GM12878 (cell line): ENCODE measurements around the gene RAB34. TPM values are rescaled to one million over a fixed set of nuclear protein-coding genes. Genes with fewer than 3 reads are reported as not detected.

Experiments used
- BCL3 ChIP-seq: IDR thresholded peaks from 2 replicates; pipeline ENCODE4 v1.6.1; 2011; ENCODE audit warnings: borderline replicate concordance, low read depth, mild to moderate bottlenecking, moderate library complexity, low read length; ENCODE audit not compliant: insufficient read depth, poor library complexity, severe bottlenecking
- CEBPB ChIP-seq, 2 experiments: fragments of 150-350 bp in 1 of 2; IDR thresholded peaks; 2 replicates each; pipeline ENCODE4 v1.6.1; 2012 to 2014; ENCODE audit warnings: low read depth in 2 of 2, low read length in 2 of 2, borderline replicate concordance in 1 of 2, inconsistent platforms in 1 of 2
- DPF2 ChIP-seq: fragments of 450-650 bp; IDR thresholded peaks from 2 replicates; pipeline ENCODE4 v1.6.1; 2017; ENCODE audit warnings: mild to moderate bottlenecking
- EP300 ChIP-seq, 2 experiments: fragments of 150-350 bp in 1 of 2; IDR thresholded peaks; 2 replicates each; pipeline ENCODE4 v1.6.1; 2011 to 2012; ENCODE audit warnings: low read depth in 2 of 2, low read length in 2 of 2, borderline replicate concordance in 1 of 2, improper control_type of control experiment in 1 of 2, inconsistent platforms in 1 of 2; ENCODE audit not compliant: control insufficient read depth in 1 of 2
- HDAC2 ChIP-seq: fragments of 200-600 bp; sonication (generic); IDR thresholded peaks from 2 replicates; pipeline ENCODE4 v1.6.1; 2017
- IKZF1 ChIP-seq: fragments of 450-650 bp; conservative IDR thresholded peaks from 2 replicates; pipeline ENCODE4 v1.6.1; 2017; ENCODE audit warnings: antibody characterized with exemption, mild to moderate bottlenecking
- KLF5 ChIP-seq: fragments of 450-650 bp; IDR thresholded peaks from 2 replicates; pipeline ENCODE4 v1.6.1; 2014; ENCODE audit warnings: mild to moderate bottlenecking; ENCODE audit not compliant: partially characterized antibody
- MTA2 ChIP-seq: fragments of 450-650 bp; IDR thresholded peaks from 2 replicates; pipeline ENCODE4 v1.6.1; 2016; ENCODE audit warnings: low read depth, mild to moderate bottlenecking, moderate library complexity
- NFYB ChIP-seq: IDR thresholded peaks from 2 replicates; pipeline ENCODE4 v1.6.1; 2011; ENCODE audit warnings: low read depth, mild to moderate bottlenecking, low read length, improper control_type of control experiment, moderate library complexity; ENCODE audit not compliant: insufficient read depth
- PBX3 ChIP-seq: IDR thresholded peaks from 2 replicates; pipeline ENCODE4 v1.6.1; 2011; ENCODE audit warnings: mild to moderate bottlenecking, low read depth, low read length, moderate library complexity; ENCODE audit not compliant: insufficient replicate concordance
- POLR2A ChIP-seq: IDR thresholded peaks from 2 replicates; pipeline ENCODE4 v1.6.1; 2011; ENCODE audit warnings: low read depth, mild to moderate bottlenecking, low read length
- POLR2AphosphoS2 ChIP-seq: IDR thresholded peaks from 2 replicates; pipeline ENCODE4 v1.6.1; 2011; ENCODE audit warnings: low read depth, mild to moderate bottlenecking, low read length, improper control_type of control experiment, moderate library complexity
- POLR2AphosphoS5 ChIP-seq: IDR thresholded peaks from 2 replicates; pipeline ENCODE4 v1.6.1; 2011; ENCODE audit warnings: mild to moderate bottlenecking, low read length, inconsistent platforms
- SMAD5 ChIP-seq: IDR thresholded peaks from 2 replicates; pipeline ENCODE4 v1.6.1; 2016; ENCODE audit warnings: antibody characterized with exemption, low read depth
- SPI1 ChIP-seq: IDR thresholded peaks from 2 replicates; pipeline ENCODE4 v1.6.1; 2011; ENCODE audit warnings: low read depth, mild to moderate bottlenecking, low read length, moderate library complexity, borderline replicate concordance; ENCODE audit not compliant: insufficient read depth
- SREBF1 ChIP-seq: IDR thresholded peaks from 2 replicates; pipeline ENCODE4 v1.6.1; 2012; ENCODE audit warnings: mild to moderate bottlenecking, low read length
- SREBF2 ChIP-seq: IDR thresholded peaks from 2 replicates; pipeline ENCODE4 v1.6.1; 2012; ENCODE audit warnings: mild to moderate bottlenecking, low read length
- TCF3 ChIP-seq: IDR thresholded peaks from 2 replicates; pipeline ENCODE4 v1.6.1; 2012; ENCODE audit warnings: low read depth, mild to moderate bottlenecking, low read length, borderline replicate concordance; ENCODE audit not compliant: insufficient read depth
- YBX1 ChIP-seq: fragments of 450-650 bp; IDR thresholded peaks from 2 replicates; pipeline ENCODE4 v1.6.1; 2016; ENCODE audit warnings: antibody characterized with exemption
- YY1 ChIP-seq: IDR thresholded peaks from 2 replicates; pipeline ENCODE4 v1.6.1; 2011; ENCODE audit warnings: low read depth, mild to moderate bottlenecking, low read length
- ZBED1 ChIP-seq: IDR thresholded peaks from 2 replicates; pipeline ENCODE4 v1.6.1; 2016; ENCODE audit warnings: borderline replicate concordance
- ZNF217 ChIP-seq: fragments of 450-650 bp; IDR thresholded peaks from 2 replicates; pipeline ENCODE4 v1.6.1; 2017; ENCODE audit warnings: antibody characterized with exemption, mild to moderate bottlenecking
- ZNF274 ChIP-seq: IDR thresholded peaks from one replicate; pipeline ENCODE4 v1.8.0; 2011; ENCODE audit not compliant: insufficient read length, insufficient read depth
- ZZZ3 ChIP-seq: IDR thresholded peaks from 2 replicates; pipeline ENCODE4 v1.6.1; 2011; ENCODE audit warnings: low read depth; ENCODE audit not compliant: control insufficient read depth, insufficient read length
- polyA plus RNA-seq, 11 experiments: library from polyadenylated mRNA; depleted of rRNA in 4 of 11; unstranded in 6 of 11; stranded (reverse) in 5 of 11; fragments of >200 nt; fragmentation: Nextera tagmentation in 4 of 11; fragmentation: Illumina TruSeq in 1 of 11; extraction: Ambion mirVana in 4 of 11; extraction: Trizol in 1 of 11; gene quantifications; 1 replicate in 1 of 11; 2 replicates in 10 of 11; pipeline versions ENCODE4 v1.2.1 to v1.2.3, GENCODE V29; 2011 to 2016; ENCODE audit warnings: inconsistent platforms in 2 of 11, missing spikeins in 2 of 11, low read depth in 1 of 11
- total RNA-seq, 4 experiments: library from RNA; depleted of rRNA in 3 of 4; stranded (reverse); fragments of >200 nt in 3 of 4; fragmentation: Illumina TruSeq in 1 of 4; extraction: Trizol in 1 of 4; gene quantifications; 2 replicates each; pipeline versions ENCODE4 v1.2.1 to v1.2.3, GENCODE V29; 2013 to 2021
- TF ChIP-seq, protein P1 (sequence below): IDR thresholded peaks from 2 replicates; pipeline ENCODE4 v1.6.1; 2011; ENCODE audit warnings: low read depth, low read length, improper control_type of control experiment, borderline replicate concordance
- TF ChIP-seq, protein P2 (sequence below): fragments of 450-650 bp; IDR thresholded peaks from 2 replicates; pipeline ENCODE4 v1.6.1; 2014; ENCODE audit warnings: mild to moderate bottlenecking

RAB34 gene
- total and polyA plus RNA-seq, 10 of the 15 experiments (the other 5 are each of a cell fraction or from before 2014, with no cell fraction given): 0.37 to 46.4 (median 32.8) TPM

GRCh38 chr17:28720247-28720996, 2.8 kb upstream of the RAB34 start (continued):
- TF ChIP-seq, protein P1, sequence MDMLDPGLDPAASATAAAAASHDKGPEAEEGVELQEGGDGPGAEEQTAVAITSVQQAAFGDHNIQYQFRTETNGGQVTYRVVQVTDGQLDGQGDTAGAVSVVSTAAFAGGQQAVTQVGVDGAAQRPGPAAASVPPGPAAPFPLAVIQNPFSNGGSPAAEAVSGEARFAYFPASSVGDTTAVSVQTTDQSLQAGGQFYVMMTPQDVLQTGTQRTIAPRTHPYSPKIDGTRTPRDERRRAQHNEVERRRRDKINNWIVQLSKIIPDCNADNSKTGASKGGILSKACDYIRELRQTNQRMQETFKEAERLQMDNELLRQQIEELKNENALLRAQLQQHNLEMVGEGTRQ: no peak
- no peak for TF ChIP-seq ZZZ3
- no peak for TF ChIP-seq DPF2
- TF ChIP-seq NFYB: no peak
- TF ChIP-seq SREBF2: no peak
- TF ChIP-seq MTA2: no peak
- no peak for TF ChIP-seq KLF5
- peak; percentile 28 for TF ChIP-seq POLR2A
- TF ChIP-seq BCL3: no peak
- 0 out of 2 replicates have a peak, but pooled peaks have one; percentile 10 for TF ChIP-seq POLR2AphosphoS2
- no peak for TF ChIP-seq TCF3
- TF ChIP-seq ZBED1: no peak
- no peak for TF ChIP-seq YY1
- TF ChIP-seq EP300 (IDR thresholded peaks at IDR 0.05; ENCODE audit: borderline replicate concordance in 1 of 2, control insufficient read depth in 1 of 2, low read depth in 2 of 2, low read length in 2 of 2): no peak
- TF ChIP-seq ZNF274: no peak
- TF ChIP-seq YBX1: no peak
- TF ChIP-seq POLR2AphosphoS5: peak; percentile 85
- TF ChIP-seq IKZF1: no peak
- no peak for TF ChIP-seq HDAC2
- no peak for TF ChIP-seq PBX3
- no peak for TF ChIP-seq SPI1
- TF ChIP-seq, protein P2, sequence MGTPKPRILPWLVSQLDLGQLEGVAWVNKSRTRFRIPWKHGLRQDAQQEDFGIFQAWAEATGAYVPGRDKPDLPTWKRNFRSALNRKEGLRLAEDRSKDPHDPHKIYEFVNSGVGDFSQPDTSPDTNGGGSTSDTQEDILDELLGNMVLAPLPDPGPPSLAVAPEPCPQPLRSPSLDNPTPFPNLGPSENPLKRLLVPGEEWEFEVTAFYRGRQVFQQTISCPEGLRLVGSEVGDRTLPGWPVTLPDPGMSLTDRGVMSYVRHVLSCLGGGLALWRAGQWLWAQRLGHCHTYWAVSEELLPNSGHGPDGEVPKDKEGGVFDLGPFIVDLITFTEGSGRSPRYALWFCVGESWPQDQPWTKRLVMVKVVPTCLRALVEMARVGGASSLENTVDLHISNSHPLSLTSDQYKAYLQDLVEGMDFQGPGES: no peak
- TF ChIP-seq SREBF1: no peak
- 0 out of 2 replicates have a peak, but pooled peaks have one; percentile 25 for TF ChIP-seq SMAD5
- TF ChIP-seq CEBPB (IDR thresholded peaks at IDR 0.05; ENCODE audit: borderline replicate concordance in 1 of 2, low read depth in 2 of 2, low read length in 2 of 2): no peak
- no peak for TF ChIP-seq ZNF217
